ENCODE data around the gene SEMG2.
A peak's percentile ranks its signal among the peaks of the same experiment; 100 is the strongest.

The SEMG2 gene

GRCh38 chr20:45211569-45212474 is 9.4 kb upstream of the SEMG2 start:
- no peak for DNase-seq (ENCODE audit: extremely low read depth, low read depth)

GRCh38 chr20:45212836-45213235 is 8.3 kb upstream of the SEMG2 start:
- no peak for DNase-seq (ENCODE audit: extremely low read depth, low read depth)
- no peak for TF ChIP-seq CTCF (IDR thresholded peaks at IDR 0.05; ENCODE audit: low read depth, low read length)

More at GRCh38 chr20:45211569-45212474, 9.4 kb upstream of the SEMG2 start:
- no peak for TF ChIP-seq CTCF (IDR thresholded peaks at IDR 0.05; ENCODE audit: low read depth, low read length)

GRCh38 chr20:45218124-45218523 is 3.0 kb upstream of the SEMG2 start:
- DNase-seq (ENCODE audit: extremely low read depth, low read depth) = no peak
- TF ChIP-seq CTCF (IDR thresholded peaks at IDR 0.05; ENCODE audit: low read depth, low read length) = no peak

- no peak for DNase-seq (ENCODE audit: extremely low read depth, low read depth)
- TF ChIP-seq CTCF (IDR thresholded peaks at IDR 0.05; ENCODE audit: low read depth, low read length) = no peak
These were observed 2.5 kb upstream of the SEMG2 start for GRCh38 chr20:45218636-45219035.

GRCh38 chr20:45223136-45223535 is 2.0 kb downstream of the SEMG2 start:
- no peak for TF ChIP-seq CTCF (IDR thresholded peaks at IDR 0.05; ENCODE audit: low read depth, low read length)
- DNase-seq (ENCODE audit: extremely low read depth, low read depth) = no peak

GRCh38 chr20:45226287-45226686 is 5.1 kb downstream of the SEMG2 start:
- DNase-seq (ENCODE audit: extremely low read depth, low read depth) = no peak
- no peak for TF ChIP-seq CTCF (IDR thresholded peaks at IDR 0.05; ENCODE audit: low read depth, low read length)

GRCh38 chr20:45229264-45230056 is 8.3 kb downstream of the SEMG2 start:
- DNase-seq (ENCODE audit: extremely low read depth, low read depth) = no peak
- TF ChIP-seq CTCF (IDR thresholded peaks at IDR 0.05; ENCODE audit: low read depth, low read length) = peak; percentile 27

Data from AG09319 (cell line).